SK-N-SH (cell line): ENCODE measurements around the gene PPP1R12C. TPM values are rescaled to one million over a fixed set of nuclear protein-coding genes. Genes with fewer than 3 reads are reported as not detected.

ENCODE experiments used
- CTCF ChIA-PET: fragments of 300-600, 350-600 bp; formaldehyde crosslinking; extraction: SDS; loops from one replicate; lab custom pipeline; 2021; lab: Yijun Ruan, JAX
- POLR2A ChIA-PET: fragments of 350-600 bp; sonication (Branson Sonifier 250); formaldehyde crosslinking; extraction: SDS; loops from one replicate; lab custom pipeline; 2020; ENCODE audit warnings: antibody characterized with exemption, inconsistent platforms; lab: Yijun Ruan, JAX
- DNase-seq: peaks from one replicate; pipeline ENCODE4 v3.0.0; 2012
- H2AFZ ChIP-seq: fragments of 200-600 bp; sonication (generic); 2 replicates; pipeline ENCODE4 v1.8.1; 2016; ENCODE audit warnings: antibody characterized with exemption, mild to moderate bottlenecking, low read depth
- H3F3A ChIP-seq: fragments of 200-600 bp; sonication (generic); replicated peaks from 2 replicates; pipeline ENCODE3; 2016; ENCODE audit warnings: antibody characterized with exemption, mild to moderate bottlenecking; ENCODE audit not compliant: insufficient read depth
- H3K27ac ChIP-seq, 2 experiments: fragments of 200-500 bp in 1 of 2; fragments of 200-600 bp in 1 of 2; sonication (Bioruptor generic) in 1 of 2; sonication (generic), shearing (Covaris generic) in 1 of 2; 2 replicates each; pipeline versions ENCODE4 v1.5.1 to v1.6.1; 2014 to 2016; ENCODE audit warnings: low read depth in 2 of 2, inconsistent platforms in 1 of 2, low read length in 1 of 2, mild to moderate bottlenecking in 1 of 2, mixed read lengths in 1 of 2
- H3K27me3 ChIP-seq: fragments of 200-600 bp; sonication (generic), shearing (Covaris generic); 2 replicates; pipeline ENCODE4 v1.6.1; 2016; ENCODE audit warnings: mixed run types; ENCODE audit not compliant: insufficient read depth
- H3K36me3 ChIP-seq, 2 experiments: fragments of 200-500 bp in 1 of 2; fragments of 200-600 bp in 1 of 2; sonication (Bioruptor generic) in 1 of 2; sonication (generic) in 1 of 2; replicated peaks in 1 of 2; 2 replicates each; pipeline versions ENCODE3 to v1.5.1; 2014 to 2016; ENCODE audit warnings: low read length in 1 of 2, mild to moderate bottlenecking in 1 of 2; ENCODE audit not compliant: insufficient read depth in 2 of 2, control insufficient read depth in 1 of 2
- H3K4me1 ChIP-seq, 2 experiments: fragments of 200-500 bp in 1 of 2; fragments of 200-600 bp in 1 of 2; sonication (Bioruptor generic) in 1 of 2; sonication (generic), shearing (Covaris generic) in 1 of 2; 2 replicates each; pipeline versions ENCODE4 v1.5.1 to v1.6.1; 2014 to 2016; ENCODE audit warnings: low read depth in 1 of 2, low read length in 1 of 2, mixed run types in 1 of 2; ENCODE audit not compliant: insufficient read depth in 2 of 2, control insufficient read depth in 1 of 2
- H3K4me2 ChIP-seq: fragments of 200-600 bp; sonication (generic), shearing (Covaris generic); 2 replicates; pipeline ENCODE4 v1.6.1; 2017; ENCODE audit warnings: mixed run types
- H3K4me3 ChIP-seq, 2 experiments: fragments of 200-500 bp in 1 of 2; fragments of 200-600 bp in 1 of 2; sonication (Bioruptor generic) in 1 of 2; sonication (generic), shearing (Covaris generic) in 1 of 2; 2 replicates each; pipeline versions ENCODE4 v1.5.1 to v1.8.1; 2014 to 2016; ENCODE audit warnings: low read depth in 2 of 2, inconsistent platforms in 1 of 2, low read length in 1 of 2, mild to moderate bottlenecking in 1 of 2, mixed read lengths in 1 of 2, moderate library complexity in 1 of 2
- H3K79me2 ChIP-seq: fragments of 200-600 bp; sonication (generic); 2 replicates; pipeline ENCODE4 v1.8.1; 2017; ENCODE audit warnings: mild to moderate bottlenecking; ENCODE audit not compliant: insufficient read depth
- H3K9ac ChIP-seq: fragments of 200-600 bp; sonication (generic); 2 replicates; pipeline ENCODE4 v1.6.1; 2017; ENCODE audit warnings: mixed run types
- H3K9me2 ChIP-seq: fragments of 200-600 bp; sonication (generic); 2 replicates; pipeline ENCODE4 v1.6.1; 2017; ENCODE audit warnings: mixed run types
- H3K9me3 ChIP-seq: fragments of 200-600 bp; sonication (generic); 2 replicates; pipeline ENCODE4 v1.6.1; 2017; ENCODE audit warnings: mixed run types, mild to moderate bottlenecking, moderate library complexity
- H4K20me1 ChIP-seq: fragments of 200-600 bp; sonication (generic); 2 replicates; pipeline ENCODE4 v1.6.1; 2017; ENCODE audit warnings: mild to moderate bottlenecking, mixed run types; ENCODE audit not compliant: insufficient read depth
- CHD2 ChIP-seq: fragments of 150-350 bp; IDR thresholded peaks from 2 replicates; pipeline ENCODE4 v1.6.1; 2018; ENCODE audit warnings: low read length; ENCODE audit not compliant: partially characterized antibody
- CTCF ChIP-seq: fragments of 200-600 bp; sonication (generic); IDR thresholded peaks from 2 replicates; pipeline ENCODE4 v1.6.1; 2017; ENCODE audit warnings: antibody characterized with exemption, mild to moderate bottlenecking, moderate library complexity
- EP300 ChIP-seq, 2 experiments: IDR thresholded peaks; 2 replicates each; pipeline versions ENCODE4 v1.4.0 to v1.6.1; 2012; ENCODE audit warnings: borderline replicate concordance in 1 of 2, low read depth in 1 of 2, low read length in 1 of 2
- FOXJ3 ChIP-seq: sonication (generic); formaldehyde crosslinking; IDR thresholded peaks from 2 replicates; pipeline ENCODE4 v1.5.1; 2020; ENCODE audit warnings: mild to moderate bottlenecking, missing genetic modification reagents
- GATA2 ChIP-seq: sonication (generic); formaldehyde crosslinking; IDR thresholded peaks from 2 replicates; pipeline ENCODE4 v1.5.0; 2020; ENCODE audit warnings: mild to moderate bottlenecking, missing genetic modification reagents
- IRF3 ChIP-seq: fragments of 150-350 bp; IDR thresholded peaks from 2 replicates; pipeline ENCODE4 v1.6.1; 2016; ENCODE audit warnings: mild to moderate bottlenecking, low read depth, low read length
- JUND ChIP-seq: IDR thresholded peaks from 2 replicates; pipeline ENCODE4 v1.4.0; 2012
- MAX ChIP-seq: IDR thresholded peaks from 2 replicates; pipeline ENCODE4 v1.4.0; 2012; ENCODE audit warnings: low read depth
- MXI1 ChIP-seq: IDR thresholded peaks from 2 replicates; pipeline ENCODE4 v1.6.1; 2012; ENCODE audit warnings: mild to moderate bottlenecking, low read depth, low read length, improper control_type of control experiment
- NRF1 ChIP-seq: IDR thresholded peaks from 2 replicates; pipeline ENCODE4 v1.6.1; 2012; ENCODE audit warnings: low read depth, mild to moderate bottlenecking, low read length
- RCOR1 ChIP-seq: fragments of 150-350 bp; IDR thresholded peaks from 2 replicates; pipeline ENCODE4 v1.6.1; 2017; ENCODE audit warnings: antibody characterized with exemption, low read length
- RFX5 ChIP-seq: IDR thresholded peaks from 2 replicates; pipeline ENCODE4 v1.6.1; 2012; ENCODE audit warnings: mild to moderate bottlenecking, improper control_type of control experiment, low read length
- RXRA ChIP-seq: IDR thresholded peaks from 2 replicates; pipeline ENCODE4 v1.4.0; 2012; ENCODE audit warnings: low read depth, mild to moderate bottlenecking, borderline replicate concordance
- SIN3A ChIP-seq: IDR thresholded peaks from 2 replicates; pipeline ENCODE4 v1.6.1; 2012; ENCODE audit warnings: low read depth, mild to moderate bottlenecking, low read length, moderate library complexity, borderline replicate concordance
- WGBS: methylation state at CpG from one replicate; pipeline ENCODE4 v1.1.6; 2017; ENCODE audit warnings: low lambda C conversion rate; 5-methylcytosine and 5-hydroxymethylcytosine counted together
- polyA plus RNA-seq, 3 experiments: library from polyadenylated mRNA; depleted of rRNA; stranded (reverse); fragments of >200 nt; gene quantifications; 2 replicates each; pipeline ENCODE4 v1.2.3, GENCODE V29; 2012

PPP1R12C gene
- 83.9 and 87.3 TPM in 2 replicates for polyA plus RNA-seq (2012; rRNA removed)
- 20.3 and 29.1 TPM in 2 replicates for polyA plus RNA-seq (2012; cell fraction: cytosol; rRNA removed)
- 571 and 748 TPM in 2 replicates for polyA plus RNA-seq (2012; cell fraction: nucleus; rRNA removed)

- peaks cover 46% of the 10 kb centered on the region for H4K20me1 ChIP-seq
- no peaks in the 10 kb centered on the region for H3K9me3 ChIP-seq
- peak within 1 kb of the TSS; percentile 76 to 82 for H3K27ac ChIP-seq
- peaks cover 5% of the 10 kb centered on the region for H3F3A ChIP-seq
- H3K27me3 ChIP-seq: no peaks in the 10 kb centered on the region; the same call in 1 of the 2 replicates
- H3K4me1 ChIP-seq: peaks cover 9 to 27% of the 10 kb centered on the region in 2 experiments; a peak in 3 of 4 replicates
- peak within 1 kb of the TSS; percentile 67 to 87 for H3K4me3 ChIP-seq
- WGBS: 1% methylated on average over 36 of the region's 97 CpGs
- no peaks in the 10 kb centered on the region for H3K9me2 ChIP-seq
- ChIA-PET CTCF (interaction anchor here (0.7 to 6.2 kb wide), 5 partner anchors 16 to 43 kb away, joined by 4 to 38 read pairs (median 8); no protein-coding TSS in a partner anchor), POLR2A (interaction anchor here (0.6 kb wide), 1 partner anchor 201 kb away, joined by 3 read pairs; no protein-coding TSS in a partner anchor)
- no peak for TF ChIP-seq FOXJ3 (CRISPR knock-in tag)
- no peak for TF ChIP-seq RXRA
- TF ChIP-seq CTCF: no peak
- TF ChIP-seq MXI1: no peak
- TF ChIP-seq EP300 (IDR thresholded peaks at IDR 0.05; ENCODE audit: borderline replicate concordance in 1 of 2, low read depth in 1 of 2, low read length in 1 of 2): no peak
- H3K9ac ChIP-seq: peak within 1 kb of the TSS; percentile 92
- H3K4me2 ChIP-seq: peak within 1 kb of the TSS; percentile 96
- H2AFZ ChIP-seq: peak within 1 kb of the TSS; percentile 96
- peaks cover 0 to 4% of the 10 kb centered on the region in 2 experiments for H3K36me3 ChIP-seq
- peaks cover 51% of the 10 kb centered on the region for H3K79me2 ChIP-seq
- no peak for DNase-seq
These were observed at the start of gene PPP1R12C for GRCh38 chr19:55116859-55117662. TSS of gene PPP1R12C (minus strand) at chr19:55117637. CDS start at chr19:55117543, 94 bp downstream.

GRCh38 chr19:55166530-55167268 lies 49.3 kb upstream of the PPP1R12C start, which contains the start of gene DNAAF3:
TSS of gene DNAAF3 (minus strand) at chr19:55166613. CDS start at chr19:55166413, 200 bp downstream.
- H3K4me1 ChIP-seq: peaks cover 0 to 6% of the 10 kb centered on the region in 2 experiments; a peak in 1 of 4 replicates
- H2AFZ ChIP-seq: peak within 1 kb of the TSS; percentile 99
- no peaks in the 10 kb centered on the region for H4K20me1 ChIP-seq
- POLR2A ChIA-PET: interaction anchor here (0.6 to 1.0 kb wide), 2 partner anchors 93 to 114 kb away, joined by 3 read pairs; partner anchors contain the start of gene HSPBP1
- peak within 1 kb of the TSS; percentile 55 to 86 for H3K4me3 ChIP-seq
- H3K9me2 ChIP-seq: no peaks in the 10 kb centered on the region
- H3K9me3 ChIP-seq: no peaks in the 10 kb centered on the region
- no peaks in the 10 kb centered on the region for H3K36me3 ChIP-seq
- no peak within 1 kb of the TSS for H3K9ac ChIP-seq
- CTCF ChIA-PET: interaction anchor here (0.5 to 6.3 kb wide), 21 partner anchors 8 to 301 kb away, joined by 3 to 37 read pairs (median 5); partner anchors contain the start of genes PPP6R1, SYT5, TMEM238 and TNNI3
- H3F3A ChIP-seq: no peaks in the 10 kb centered on the region
- H3K27ac ChIP-seq: peak within 1 kb of the TSS in 1 of 2 experiments; percentile 60; a peak in 1 of 4 replicates
- no peaks in the 10 kb centered on the region for H3K79me2 ChIP-seq
- H3K27me3 ChIP-seq: peaks cover 47% of the 10 kb centered on the region
- TF ChIP-seq JUND (peak; percentile 17; the same call in 1 of the 2 replicates), GATA2 (no peak), NRF1 (peak; percentile 80), MXI1 (peak; percentile 86), RCOR1 (peak; percentile 83; the same call in 1 of the 2 replicates), RFX5 (peak; percentile 68; the same call in 1 of the 2 replicates), CTCF (no peak), MAX (peak; percentile 20), CHD2 (peak; percentile 92), SIN3A (peak; percentile 35; the same call in 1 of the 2 replicates), IRF3 (peak; percentile 74)
- peak; percentile 99 for DNase-seq
- WGBS: under 1% methylated on average over 29 of the region's 33 CpGs
- peak within 1 kb of the TSS; percentile 94 for H3K4me2 ChIP-seq
